NCI-H2107 treated with DMSO at 0.1 percent for 48 hours (cell line): ENCODE results near the gene GALNT6.
"Not testable (repeated sequence)": the region's sequence is repeated elsewhere in the genome, so short reads cannot be mapped to it uniquely, and the experiment has no call there.

Experiments
- DNase-seq: peaks from one replicate; lab custom pipeline; 2025; ENCODE audit not compliant: unreplicated experiment; lab: John Stamatoyannopoulos, UW

GALNT6 gene

DNA sequence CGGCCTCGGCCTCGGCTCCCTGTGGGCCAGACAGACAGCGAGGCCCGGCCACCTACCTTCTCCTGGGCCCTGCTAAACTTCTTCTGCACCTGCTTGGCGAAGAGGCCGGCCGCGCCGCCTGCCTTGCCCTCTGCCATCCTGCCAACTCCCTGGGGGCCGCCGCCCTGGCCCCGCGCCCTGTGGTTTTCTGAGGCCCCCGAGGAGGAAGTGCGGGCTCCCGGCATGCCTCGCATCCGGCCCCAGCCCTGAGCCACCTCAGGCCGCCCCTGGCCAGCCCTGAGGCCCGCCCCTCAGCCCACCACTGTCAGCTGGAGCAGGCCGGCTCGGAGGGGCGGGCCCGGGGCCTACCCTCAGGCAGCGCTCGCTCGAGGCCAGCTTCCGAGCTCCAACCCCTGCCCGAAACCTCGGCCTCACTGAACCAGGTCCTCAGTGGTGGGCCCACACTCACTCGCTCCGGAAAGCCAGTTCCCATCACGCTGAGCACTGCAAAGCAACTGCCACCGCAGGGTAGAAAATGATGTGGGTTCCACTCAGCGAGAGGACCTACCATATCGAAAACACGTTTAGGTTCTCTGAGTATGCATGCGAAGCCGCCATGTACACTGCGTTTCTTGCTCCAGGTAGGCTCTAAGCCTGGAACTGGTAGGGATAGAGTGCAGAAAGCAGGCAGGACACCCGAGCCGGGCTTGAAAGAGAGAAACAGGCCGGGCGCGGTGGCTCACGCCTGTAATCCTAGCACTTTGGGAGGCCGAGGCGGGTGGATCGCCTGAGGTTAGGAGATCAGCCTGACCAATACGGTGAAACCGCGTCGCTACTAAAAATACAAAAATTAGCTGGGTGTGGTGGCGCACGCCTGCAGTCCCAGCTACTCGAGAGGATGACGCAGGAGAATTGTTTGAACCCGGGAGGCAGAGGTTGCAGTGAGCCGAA is 67.0 kb downstream of the GALNT6 start, which contains the start of gene BIN2:
Gene BIN2 (minus strand): TSS at position 209 of the 930 bp plus-strand sequence. CDS start 72 bp downstream, at position 137.
- no peak for DNase-seq

GRCh38 chr12:51323317-51323960 is 67.8 kb downstream of the GALNT6 start:
- no peak for DNase-seq

DNA sequence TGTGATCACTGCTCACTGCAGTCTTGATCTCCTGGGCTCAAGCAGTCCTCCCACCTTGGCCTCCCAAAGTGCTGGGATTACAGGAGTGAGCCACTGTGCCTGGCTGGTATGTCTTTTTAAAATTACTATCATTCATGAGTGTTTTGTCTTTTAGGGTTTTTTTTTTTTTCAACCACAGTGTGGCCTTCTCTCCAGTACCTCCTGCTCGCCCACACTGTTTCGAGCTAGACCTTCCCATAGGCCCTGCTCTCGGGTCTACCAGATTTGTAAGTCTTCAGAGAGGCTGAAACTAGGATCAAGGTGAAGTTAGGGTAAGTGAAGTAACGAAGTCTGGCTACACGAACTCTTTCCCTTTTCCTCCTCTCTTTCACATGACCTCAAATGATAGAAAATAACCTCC is 68.8 kb downstream of the GALNT6 start:
- DNase-seq, result no peak

DNA sequence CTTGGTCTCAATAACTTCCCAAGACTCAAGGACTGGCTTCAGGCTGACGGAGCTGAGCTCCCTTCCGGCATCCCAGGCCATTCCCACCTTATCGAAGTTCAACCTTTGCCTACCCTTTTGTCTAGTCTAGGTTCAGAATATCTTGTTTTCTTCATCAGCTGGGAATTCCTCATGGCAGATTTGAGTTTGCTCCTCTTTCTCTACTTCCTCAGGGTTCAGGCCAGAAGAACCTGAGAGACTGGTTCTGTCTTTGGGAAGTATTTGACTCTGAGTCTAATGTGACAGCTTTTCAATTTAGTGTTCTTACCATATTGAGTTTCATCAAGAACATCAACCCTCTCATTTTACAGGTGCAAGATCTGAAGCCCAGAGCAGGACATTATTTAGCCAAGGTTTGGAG is 69.3 kb downstream of the GALNT6 start:
- DNase-seq, result no peak

GRCh38 chr12:51320695-51321320 is 70.4 kb downstream of the GALNT6 start:
- no peak for DNase-seq

DNA sequence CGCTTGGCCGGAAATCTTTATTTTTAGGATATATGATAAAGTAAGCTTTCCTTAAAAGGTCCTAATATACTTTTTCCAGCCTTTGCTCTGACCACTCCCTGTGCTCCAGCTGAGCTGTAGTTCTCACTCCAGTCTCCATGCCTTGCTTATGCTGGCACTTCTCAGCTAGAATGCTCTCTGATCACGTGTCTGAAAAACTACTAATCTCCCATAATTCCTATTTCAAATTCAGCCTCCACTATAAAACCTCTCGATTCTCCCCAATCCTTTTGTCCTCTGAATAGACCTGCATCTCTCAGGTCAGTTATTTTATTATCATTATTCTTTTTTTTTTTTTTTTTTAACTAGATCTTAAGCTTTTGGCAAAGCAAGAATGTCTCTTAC is 70.9 kb downstream of the GALNT6 start:
- no peak for DNase-seq

DNA sequence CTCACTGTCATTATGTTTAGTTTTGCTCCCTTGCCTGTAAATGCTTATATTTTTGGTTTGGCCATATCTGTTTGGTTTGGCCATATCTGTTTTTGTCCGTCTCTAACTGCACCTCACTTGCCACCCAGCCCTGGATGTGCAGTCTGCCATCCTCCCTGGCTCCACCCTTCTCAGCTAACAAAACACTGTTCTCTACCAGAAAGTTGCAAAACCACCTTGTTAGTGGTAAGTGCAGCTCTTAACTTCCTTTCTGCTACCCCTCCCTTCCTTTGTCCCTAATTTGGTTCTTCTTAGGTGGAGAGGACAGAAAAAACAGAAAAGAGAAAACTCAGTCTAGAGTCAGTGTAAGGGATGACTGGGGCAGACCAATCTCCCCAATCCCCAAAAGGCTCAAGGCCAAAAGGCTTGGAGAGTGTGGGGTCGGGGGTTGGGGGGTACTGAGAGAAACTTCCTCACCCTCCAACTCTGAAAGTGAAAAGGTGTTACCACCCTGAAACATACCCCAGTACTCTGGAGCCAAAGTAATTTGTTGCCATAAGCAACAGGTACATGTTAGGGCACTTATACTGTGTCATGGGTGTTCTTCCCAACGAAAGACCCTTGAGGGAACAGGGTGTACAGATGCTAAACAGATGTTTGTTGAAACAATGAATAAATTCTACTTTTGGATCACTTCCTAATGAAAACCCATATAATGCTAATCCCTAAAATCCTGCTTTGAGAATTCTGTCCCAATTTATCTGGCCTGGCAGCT is 72.2 kb downstream of the GALNT6 start:
- no peak for DNase-seq

- DNase-seq, result not testable (repeated sequence)
These were observed 73.0 kb downstream of the GALNT6 start for GRCh38 chr12:51318057-51318806.

DNA sequence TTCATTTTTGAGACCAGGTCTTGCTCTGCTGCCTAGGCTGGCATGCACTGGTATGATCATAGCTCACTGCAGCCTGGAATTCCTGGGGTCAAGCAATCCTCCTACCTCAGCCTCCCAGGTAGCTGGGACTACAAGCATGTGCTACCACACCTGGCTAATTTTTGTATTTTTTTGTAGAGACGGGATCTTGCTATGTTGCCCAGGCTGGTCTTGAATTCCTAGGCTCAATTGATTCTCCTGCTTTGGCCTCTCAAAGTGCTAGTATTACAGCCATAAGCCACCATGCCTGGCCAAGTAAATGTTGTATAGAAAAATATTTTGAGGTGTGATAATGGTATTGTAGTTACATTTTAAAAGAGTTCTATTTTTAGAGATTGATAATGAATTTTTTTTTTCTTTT is 79.8 kb downstream of the GALNT6 start:
- DNase-seq, result no peak

DNA sequence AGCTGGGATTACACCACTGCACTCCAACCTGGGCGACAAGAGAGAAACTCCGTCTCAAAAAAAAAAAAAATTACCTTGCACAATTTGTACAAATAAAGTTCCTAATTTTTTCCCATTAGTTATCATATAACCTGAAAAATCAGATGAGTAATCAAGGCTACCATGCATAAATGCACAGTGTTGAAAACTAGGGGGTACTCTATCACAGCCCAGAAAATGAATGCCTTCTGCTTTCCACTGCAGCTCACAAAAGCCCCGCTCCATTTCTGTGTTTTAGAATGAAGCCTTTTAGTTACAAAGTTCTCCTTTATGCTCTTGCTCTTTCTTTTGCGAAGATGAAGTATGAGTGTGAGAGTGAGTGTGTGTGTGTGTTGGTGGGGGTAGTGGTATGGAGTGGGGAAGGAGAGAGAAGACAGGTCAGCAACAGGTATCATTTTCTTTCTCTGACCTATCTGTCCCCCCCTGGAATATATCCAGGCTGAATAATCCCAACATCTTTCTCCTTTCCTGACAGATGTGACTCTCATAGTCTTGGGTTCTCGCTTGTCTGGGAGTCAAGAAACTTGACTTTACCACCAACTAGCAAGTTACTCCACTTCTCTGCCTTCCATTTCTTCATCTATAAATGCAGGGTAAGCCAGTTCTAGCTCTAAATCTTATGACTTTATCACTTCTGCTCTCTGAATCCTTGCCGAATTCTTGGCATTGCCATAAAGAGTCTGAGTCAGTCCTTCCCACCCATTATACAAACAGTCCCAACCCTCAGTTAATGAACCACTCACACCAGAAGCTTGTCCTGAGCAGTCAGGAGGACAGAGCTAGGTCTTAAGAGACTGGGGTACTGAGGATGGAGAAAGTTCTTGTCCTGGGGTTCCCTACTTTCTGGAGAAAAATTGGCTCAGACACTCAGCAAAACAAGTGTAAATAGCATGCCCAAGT is 83.3 kb downstream of the GALNT6 start:
- DNase-seq, result no peak

- no peak for DNase-seq
These were observed 84.7 kb downstream of the GALNT6 start for GRCh38 chr12:51306507-51306906.
